HEK293T (cell line): ENCODE measurements around the gene CCDC138.

Experiments
- CTCF ChIA-PET: fragments of 350-600 bp; formaldehyde crosslinking; extraction: SDS; loops from one replicate; lab custom pipeline; 2021; ENCODE audit warnings: antibody characterized with exemption, inconsistent platforms; lab: Yijun Ruan, JAX
- POLR2A ChIA-PET: fragments of 350-600 bp; formaldehyde crosslinking; extraction: SDS; loops from one replicate; lab custom pipeline; 2020; ENCODE audit warnings: antibody characterized with exemption, inconsistent platforms; lab: Yijun Ruan, JAX
- DNase-seq: peaks from one replicate; pipeline ENCODE4 v3.0.0; 2012; ENCODE audit warnings: mixed read lengths; ENCODE audit errors: extremely low spot score
- ARNT ChIP-seq: fragments of 450-650 bp; IDR thresholded peaks from 2 replicates; pipeline ENCODE4 v1.6.1; 2017; ENCODE audit warnings: mild to moderate bottlenecking
- BHLHE40 ChIP-seq: fragments of 450-650 bp; IDR thresholded peaks from 2 replicates; pipeline ENCODE4 v1.6.1; 2016; ENCODE audit warnings: mild to moderate bottlenecking, moderate library complexity, borderline replicate concordance
- CTBP1 ChIP-seq: fragments of 450-650 bp; IDR thresholded peaks from 2 replicates; pipeline ENCODE4 v1.6.1; 2016; ENCODE audit warnings: borderline replicate concordance
- ELF4 ChIP-seq: fragments of 450-650 bp; IDR thresholded peaks from 2 replicates; pipeline ENCODE4 v1.6.1; 2017; ENCODE audit warnings: antibody characterized with exemption
- FOXA1 ChIP-seq: fragments of 450-650 bp; IDR thresholded peaks from 2 replicates; pipeline ENCODE4 v1.6.1; 2016; ENCODE audit warnings: mild to moderate bottlenecking
- FOXK2 ChIP-seq: fragments of 450-650 bp; IDR thresholded peaks from 2 replicates; pipeline ENCODE4 v1.6.1; 2016; ENCODE audit warnings: mild to moderate bottlenecking
- FOXM1 ChIP-seq: fragments of 450-650 bp; IDR thresholded peaks from 2 replicates; pipeline ENCODE4 v1.6.1; 2017; ENCODE audit warnings: mild to moderate bottlenecking, borderline replicate concordance
- HDGF ChIP-seq: fragments of 450-650 bp; IDR thresholded peaks from 2 replicates; pipeline ENCODE4 v1.6.1; 2017; ENCODE audit warnings: antibody characterized with exemption, borderline replicate concordance
- L3MBTL2 ChIP-seq: fragments of 450-650 bp; conservative IDR thresholded peaks from 2 replicates; pipeline ENCODE4 v1.6.1; 2016; ENCODE audit warnings: mild to moderate bottlenecking
- LEF1 ChIP-seq: fragments of 450-650 bp; IDR thresholded peaks from 2 replicates; pipeline ENCODE4 v1.6.1; 2017; ENCODE audit warnings: mild to moderate bottlenecking, borderline replicate concordance
- NFRKB ChIP-seq: fragments of 450-650 bp; IDR thresholded peaks from 2 replicates; pipeline ENCODE4 v1.6.1; 2016; ENCODE audit warnings: mild to moderate bottlenecking, moderate library complexity
- PKNOX1 ChIP-seq: fragments of 450-650 bp; IDR thresholded peaks from 2 replicates; pipeline ENCODE4 v1.6.1; 2016
- SP1 ChIP-seq: fragments of 450-650 bp; IDR thresholded peaks from 2 replicates; pipeline ENCODE4 v1.6.1; 2017
- SUZ12 ChIP-seq: fragments of 450-650 bp; IDR thresholded peaks from 2 replicates; pipeline ENCODE4 v1.6.1; 2016; ENCODE audit warnings: mild to moderate bottlenecking
- TARDBP ChIP-seq: fragments of 450-650 bp; IDR thresholded peaks from 2 replicates; pipeline ENCODE4 v1.6.1; 2016
- ZNF384 ChIP-seq: fragments of 450-650 bp; IDR thresholded peaks from 2 replicates; pipeline ENCODE4 v1.6.1; 2016

The CCDC138 gene

GRCh38 chr2:108894766-108895165 is 108.2 kb downstream of the CCDC138 start:
- ChIA-PET POLR2A (no interaction called here), CTCF (no interaction called here)
- no peak for TF ChIP-seq PKNOX1
- no peak for TF ChIP-seq FOXA1
- TF ChIP-seq FOXK2, result no peak
- no peak for TF ChIP-seq NFRKB
- no peak for DNase-seq

- DNase-seq, result no peak
- POLR2A ChIA-PET, result no interaction called here
- CTCF ChIA-PET, result no interaction called here
- TF ChIP-seq FOXM1 (no peak), CTBP1 (no peak), ARNT (no peak), LEF1 (no peak), ZNF384 (no peak), L3MBTL2 (no peak), NFRKB (no peak), FOXA1 (no peak), HDGF (no peak), TARDBP (no peak), BHLHE40 (no peak), ELF4 (no peak), FOXK2 (no peak), PKNOX1 (no peak), SP1 (no peak), SUZ12 (no peak)
These were observed 108.6 kb downstream of the CCDC138 start for GRCh38 chr2:108895188-108895587.

- ChIA-PET CTCF (interaction anchor here (0.8 kb wide), 1 partner anchor 32 kb away, joined by 3 read pairs; no protein-coding TSS in a partner anchor), POLR2A (no interaction called here)
- TF ChIP-seq FOXA1 (no peak), FOXM1 (no peak), CTBP1 (no peak), LEF1 (no peak), BHLHE40 (no peak), ARNT (no peak), FOXK2 (no peak), HDGF (no peak), L3MBTL2 (no peak), TARDBP (no peak), ELF4 (no peak), PKNOX1 (no peak), ZNF384 (no peak), NFRKB (no peak), SP1 (no peak), SUZ12 (no peak)
- no peak for DNase-seq
These were observed 110.2 kb downstream of the CCDC138 start for GRCh38 chr2:108896741-108897140.

GRCh38 chr2:108898315-108899082 is 111.9 kb downstream of the CCDC138 start:
- POLR2A ChIA-PET, result no interaction called here
- no peak for TF ChIP-seq BHLHE40
- CTCF ChIA-PET, result no interaction called here
- DNase-seq, result no peak

- TF ChIP-seq LEF1 (no peak), FOXA1 (no peak), ARNT (no peak), PKNOX1 (no peak), SUZ12 (no peak), ELF4 (no peak), HDGF (no peak), FOXM1 (no peak), SP1 (no peak), BHLHE40 (no peak), ZNF384 (no peak)
- ChIA-PET POLR2A (no interaction called here), CTCF (no interaction called here)
- DNase-seq, result no peak
These were observed 118.1 kb downstream of the CCDC138 start for GRCh38 chr2:108904680-108905079.

- ChIA-PET CTCF (no interaction called here), POLR2A (no interaction called here)
- no peak for DNase-seq
- TF ChIP-seq ARNT (no peak), PKNOX1 (no peak), ZNF384 (no peak), FOXK2 (no peak)
These were observed 118.6 kb downstream of the CCDC138 start for GRCh38 chr2:108905176-108905575.
